ENCODE data around the gene SYT7. TPM values are rescaled to one million over a fixed set of nuclear protein-coding genes. Genes with fewer than 3 reads are reported as not detected.

SYT7 gene
- polyA plus RNA-seq, 1 donor (not counting 4 experiments of a cell fraction or from before 2014, with no cell fraction given), result 2.6 TPM

DNA sequence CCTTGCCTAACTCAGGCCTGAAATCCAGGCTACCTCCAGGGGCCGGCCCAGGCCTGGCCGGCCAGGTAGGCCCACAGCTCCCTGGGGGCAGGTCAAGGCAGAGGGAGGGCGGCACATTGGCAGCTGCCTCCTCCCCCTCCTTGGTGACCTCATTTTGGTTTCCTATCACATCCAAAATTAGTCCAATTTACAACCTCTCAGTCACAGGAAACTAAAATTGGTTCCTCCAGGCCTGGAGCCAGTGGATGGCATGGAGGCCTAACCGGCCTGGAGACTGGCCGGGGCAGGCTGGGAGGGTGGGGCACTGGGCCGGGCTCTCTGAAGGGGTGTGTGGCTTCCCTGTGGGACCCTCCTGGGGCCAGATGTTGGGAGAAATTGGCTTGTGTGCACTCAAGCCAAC is 36.4 kb downstream of the SYT7 start:
- H3K79me2 ChIP-seq (ENCODE audit: control insufficient read depth, insufficient read depth, low read length), result no peaks in the 10 kb centered on the region
- no peak for FAIRE-seq
- no peaks in the 10 kb centered on the region for H3K4me1 ChIP-seq (ENCODE audit: control insufficient read depth, extremely low read depth, insufficient read depth, low read length)
- dilution Hi-C loops (cut with MboI; ENCODE audit: extremely low pct_ligation_motif_present, low sequenced_read_pairs), result no loop called here
- no peak overlapping the region for H3K9ac ChIP-seq (ENCODE audit: control insufficient read depth, extremely low read depth, insufficient read depth, low read length)
- H3K4me3 ChIP-seq (ENCODE audit: control insufficient read depth in 2 of 3, extremely low read depth in 1 of 3, insufficient read depth in 2 of 3, low read depth in 1 of 3, low read length in 3 of 3), result no peak overlapping the region
- no peaks in the 10 kb centered on the region for H3K9me3 ChIP-seq (ENCODE audit: control insufficient read depth, low read depth, low read length)
- no peak for TF ChIP-seq EZH2 (IDR thresholded peaks at IDR 0.05; ENCODE audit: low read length)
- TF ChIP-seq, protein P1, sequence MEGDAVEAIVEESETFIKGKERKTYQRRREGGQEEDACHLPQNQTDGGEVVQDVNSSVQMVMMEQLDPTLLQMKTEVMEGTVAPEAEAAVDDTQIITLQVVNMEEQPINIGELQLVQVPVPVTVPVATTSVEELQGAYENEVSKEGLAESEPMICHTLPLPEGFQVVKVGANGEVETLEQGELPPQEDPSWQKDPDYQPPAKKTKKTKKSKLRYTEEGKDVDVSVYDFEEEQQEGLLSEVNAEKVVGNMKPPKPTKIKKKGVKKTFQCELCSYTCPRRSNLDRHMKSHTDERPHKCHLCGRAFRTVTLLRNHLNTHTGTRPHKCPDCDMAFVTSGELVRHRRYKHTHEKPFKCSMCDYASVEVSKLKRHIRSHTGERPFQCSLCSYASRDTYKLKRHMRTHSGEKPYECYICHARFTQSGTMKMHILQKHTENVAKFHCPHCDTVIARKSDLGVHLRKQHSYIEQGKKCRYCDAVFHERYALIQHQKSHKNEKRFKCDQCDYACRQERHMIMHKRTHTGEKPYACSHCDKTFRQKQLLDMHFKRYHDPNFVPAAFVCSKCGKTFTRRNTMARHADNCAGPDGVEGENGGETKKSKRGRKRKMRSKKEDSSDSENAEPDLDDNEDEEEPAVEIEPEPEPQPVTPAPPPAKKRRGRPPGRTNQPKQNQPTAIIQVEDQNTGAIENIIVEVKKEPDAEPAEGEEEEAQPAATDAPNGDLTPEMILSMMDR (optimal IDR thresholded peaks at IDR 0.05 in 1 of 3, IDR thresholded peaks at IDR 0.05 in 1 of 3, conservative IDR thresholded peaks at IDR 0.05 in 1 of 3; ENCODE audit: extremely low read depth in 1 of 3, insufficient read depth in 2 of 3, low read length in 3 of 3), result no peak
- no peak overlapping the region for H3K4me2 ChIP-seq (ENCODE audit: control insufficient read depth, extremely low read depth, insufficient read depth, low read depth, low read length)
- peaks cover 4% of the 10 kb centered on the region for H4K20me1 ChIP-seq (ENCODE audit: control insufficient read depth, extremely low read depth, insufficient read depth, low read length)
- no peak overlapping the region for H3K27ac ChIP-seq (ENCODE audit: control insufficient read depth, insufficient read depth, low read length)
- H3K9me1 ChIP-seq (ENCODE audit: control insufficient read depth, extremely low read depth, insufficient read depth, low read length), result peaks cover 3% of the 10 kb centered on the region
- H3K27me3 ChIP-seq (ENCODE audit: control insufficient read depth, extremely low read depth, insufficient read depth, low read length), result no peaks in the 10 kb centered on the region
- no peak overlapping the region for H2AFZ ChIP-seq (ENCODE audit: control insufficient read depth, low read length)
- no peaks in the 10 kb centered on the region for H3K36me3 ChIP-seq (ENCODE audit: control insufficient read depth in 2 of 2, extremely low read depth in 1 of 2, insufficient read depth in 2 of 2, low read length in 2 of 2)
- DNase-seq (ENCODE audit: low read depth, low spot score), result no peak

DNA sequence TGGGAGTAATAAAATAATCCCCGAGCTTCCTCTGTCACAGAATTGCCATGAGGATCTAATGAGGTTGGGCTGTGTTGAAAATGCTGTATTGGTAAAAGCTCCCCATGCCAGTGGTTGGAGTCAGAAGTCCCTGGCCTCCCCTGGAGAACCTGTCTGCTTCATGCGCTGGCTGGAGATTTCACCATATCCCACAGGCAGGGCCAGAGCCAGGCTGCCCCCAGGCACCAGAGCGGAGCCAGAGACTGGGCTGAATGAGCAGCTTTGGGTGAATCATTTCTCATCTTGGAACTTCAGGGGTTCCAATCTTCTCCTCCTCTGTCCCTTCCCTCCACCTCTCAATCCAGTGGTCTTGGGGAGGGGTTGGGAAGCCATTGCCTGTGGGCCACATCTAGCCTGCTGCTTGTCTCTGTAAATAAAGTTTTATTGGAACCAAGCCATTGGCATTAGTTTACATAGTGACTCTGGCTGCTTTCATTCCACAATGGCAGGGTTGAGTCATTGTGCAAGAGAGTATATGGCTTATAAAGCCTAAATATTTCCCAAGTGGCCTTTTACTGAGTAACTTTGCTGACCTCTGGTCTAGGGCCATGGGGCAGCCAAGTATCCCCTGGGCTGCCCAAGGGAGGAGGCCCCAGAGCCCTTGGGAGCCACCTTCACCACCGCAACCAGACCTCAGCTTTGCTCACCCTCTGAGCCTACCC is 37.1 kb downstream of the SYT7 start:
- DNase-seq (ENCODE audit: low read depth, low spot score), result no peak
- no peaks in the 10 kb centered on the region for H3K79me2 ChIP-seq (ENCODE audit: control insufficient read depth, insufficient read depth, low read length)
- H3K9me3 ChIP-seq (ENCODE audit: control insufficient read depth, low read depth, low read length), result no peaks in the 10 kb centered on the region
- H3K9me1 ChIP-seq (ENCODE audit: control insufficient read depth, extremely low read depth, insufficient read depth, low read length), result peaks cover 3% of the 10 kb centered on the region
- H3K27ac ChIP-seq (ENCODE audit: control insufficient read depth, insufficient read depth, low read length), result no peak overlapping the region
- H3K27me3 ChIP-seq (ENCODE audit: control insufficient read depth, extremely low read depth, insufficient read depth, low read length), result peaks cover under 1% of the 10 kb centered on the region
- dilution Hi-C loops (cut with MboI; ENCODE audit: extremely low pct_ligation_motif_present, low sequenced_read_pairs), result no loop called here
- H3K9ac ChIP-seq (ENCODE audit: control insufficient read depth, extremely low read depth, insufficient read depth, low read length), result no peak overlapping the region
- no peaks in the 10 kb centered on the region for H3K36me3 ChIP-seq (ENCODE audit: control insufficient read depth in 2 of 2, extremely low read depth in 1 of 2, insufficient read depth in 2 of 2, low read length in 2 of 2)
- H4K20me1 ChIP-seq (ENCODE audit: control insufficient read depth, extremely low read depth, insufficient read depth, low read length), result peaks cover 4% of the 10 kb centered on the region
- TF ChIP-seq, protein P1 (optimal IDR thresholded peaks at IDR 0.05 in 1 of 3, IDR thresholded peaks at IDR 0.05 in 1 of 3, conservative IDR thresholded peaks at IDR 0.05 in 1 of 3; ENCODE audit: extremely low read depth in 1 of 3, insufficient read depth in 2 of 3, low read length in 3 of 3), result no peak
- TF ChIP-seq EZH2 (IDR thresholded peaks at IDR 0.05; ENCODE audit: low read length), result no peak
- no peak overlapping the region for H2AFZ ChIP-seq (ENCODE audit: control insufficient read depth, low read length)
- H3K4me1 ChIP-seq (ENCODE audit: control insufficient read depth, extremely low read depth, insufficient read depth, low read length), result no peaks in the 10 kb centered on the region
- no peak overlapping the region for H3K4me2 ChIP-seq (ENCODE audit: control insufficient read depth, extremely low read depth, insufficient read depth, low read depth, low read length)
- FAIRE-seq, result no peak
- no peak overlapping the region for H3K4me3 ChIP-seq (ENCODE audit: control insufficient read depth in 2 of 3, extremely low read depth in 1 of 3, insufficient read depth in 2 of 3, low read depth in 1 of 3, low read length in 3 of 3)
